ENCODE measurements around the gene ZRANB3.
"Not testable (repeated sequence)": the region's sequence is repeated elsewhere in the genome, so short reads cannot be mapped to it uniquely, and the experiment has no call there.

The ZRANB3 gene

GRCh38 chr2:135168204-135168856 is 362.7 kb downstream of the ZRANB3 start:
- DNase-seq, result no peak

- no peak for DNase-seq
Measured at GRCh38 chr2:135167273-135167672, 363.7 kb downstream of the ZRANB3 start.

- DNase-seq, result no peak
Measured at GRCh38 chr2:135164431-135164830, 366.6 kb downstream of the ZRANB3 start.

- no peak for DNase-seq
Measured at GRCh38 chr2:135163901-135164300, 367.1 kb downstream of the ZRANB3 start.

- no peak for DNase-seq
Measured at GRCh38 chr2:135163306-135163705, 367.7 kb downstream of the ZRANB3 start.

- no peak for DNase-seq
Measured at GRCh38 chr2:135162786-135163185, 368.2 kb downstream of the ZRANB3 start.

DNA sequence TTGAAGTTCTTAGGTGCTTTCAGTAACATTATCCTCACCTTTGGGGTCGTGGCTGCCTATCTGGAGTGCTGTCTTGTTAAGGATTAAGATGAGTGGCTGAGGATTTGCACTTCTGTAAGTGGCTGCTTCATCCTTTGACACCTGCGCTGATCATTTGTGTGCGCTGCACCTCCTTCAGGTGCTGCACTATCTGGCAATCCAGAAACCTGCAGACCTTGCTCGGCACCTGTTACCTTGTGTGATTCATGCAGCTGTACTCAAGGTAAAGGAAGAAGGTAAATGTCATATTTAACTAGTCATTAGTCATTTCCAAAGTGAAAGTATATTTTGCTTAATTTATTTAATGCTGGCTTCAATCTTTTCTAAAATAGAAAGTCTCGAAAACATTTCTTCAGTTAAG is 368.6 kb downstream of the ZRANB3 start:
- no peak for DNase-seq

DNA sequence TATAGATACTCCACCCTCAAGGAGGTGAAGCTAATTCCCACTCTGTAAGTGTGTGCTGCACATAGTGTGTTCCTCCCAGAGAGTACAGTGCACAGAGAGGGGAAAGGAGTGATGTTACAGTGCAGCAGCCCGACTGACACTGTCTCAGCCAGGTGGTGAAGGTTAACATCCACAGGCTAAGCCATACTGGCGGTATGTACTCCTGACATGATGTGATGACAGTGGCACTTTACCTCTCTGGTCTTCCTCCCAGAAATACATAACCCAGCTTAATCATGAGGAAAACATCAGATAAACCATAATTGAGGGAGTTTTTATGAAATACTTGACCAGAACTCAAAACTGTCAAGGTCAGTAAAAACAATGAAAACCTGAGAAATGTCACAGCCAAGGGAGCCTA is 371.8 kb downstream of the ZRANB3 start:
- no peak for DNase-seq

DNA sequence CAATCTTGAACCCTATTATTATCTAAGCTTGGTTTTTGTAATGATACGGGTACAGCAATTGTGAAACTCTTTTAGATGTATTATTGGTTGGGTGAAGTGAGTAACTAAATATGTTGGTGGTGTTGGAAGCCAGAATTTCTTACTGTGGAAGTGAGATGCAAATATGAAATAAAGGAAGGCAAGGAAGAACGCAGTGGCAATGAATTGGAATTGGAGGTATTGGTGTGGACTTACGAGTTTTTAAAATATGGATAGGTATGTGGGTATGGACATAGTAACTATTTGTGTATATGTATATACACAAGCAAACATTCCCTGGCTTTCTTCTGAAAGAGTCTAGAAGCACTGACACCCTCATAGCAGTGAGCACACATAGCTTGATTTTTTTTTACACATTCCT is 373.2 kb downstream of the ZRANB3 start:
- DNase-seq, result no peak

GRCh38 chr2:135154962-135155361 is 376.1 kb downstream of the ZRANB3 start:
- no peak for DNase-seq

- DNase-seq, result no peak
Measured at GRCh38 chr2:135152361-135152760, 378.7 kb downstream of the ZRANB3 start.

DNA sequence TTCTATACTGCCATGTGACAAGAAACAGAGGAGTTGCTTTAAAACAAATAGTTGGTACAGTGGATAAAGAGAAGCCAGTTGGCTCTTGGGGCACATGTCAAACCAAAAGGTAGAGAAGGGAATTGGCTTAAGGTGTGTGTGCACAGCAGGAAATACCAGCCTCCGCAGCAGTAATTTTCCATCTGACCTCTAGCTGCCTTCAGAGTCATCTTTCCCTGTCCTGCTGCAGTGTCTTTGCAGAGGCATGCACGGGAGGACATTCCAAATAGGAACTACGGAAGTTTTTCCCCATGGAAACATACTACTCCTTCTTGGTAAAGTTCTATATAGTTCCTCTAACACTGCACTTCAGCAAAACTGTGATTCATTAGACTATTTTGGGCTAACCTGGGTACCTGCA is 379.4 kb downstream of the ZRANB3 start:
- DNase-seq, result no peak

DNA sequence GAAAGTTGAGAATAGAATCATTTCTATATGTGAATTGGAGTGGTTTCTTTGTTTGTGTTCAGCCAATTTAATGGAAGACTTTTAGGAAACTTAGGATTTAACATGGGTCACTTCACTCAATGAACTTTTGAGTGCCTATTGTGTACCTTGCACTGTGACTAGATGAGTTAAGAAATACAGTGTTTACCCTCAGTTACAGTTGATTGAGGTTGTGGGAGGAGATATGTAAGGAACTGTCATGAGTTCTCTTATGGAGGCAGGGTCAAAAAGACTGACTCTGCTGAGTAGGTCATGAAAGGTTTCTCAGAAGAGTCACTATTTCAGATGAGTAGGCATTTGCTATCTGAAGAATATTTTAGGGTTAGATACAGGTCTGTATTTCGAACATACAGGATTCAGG is 380.3 kb downstream of the ZRANB3 start:
- DNase-seq, result no peak

- no peak for DNase-seq
Measured at GRCh38 chr2:135149251-135149650, 381.8 kb downstream of the ZRANB3 start.

GRCh38 chr2:135144343-135144742 is 386.7 kb downstream of the ZRANB3 start:
- no peak for DNase-seq

GRCh38 chr2:135142323-135142722 is 388.7 kb downstream of the ZRANB3 start:
- no peak for DNase-seq

DNA sequence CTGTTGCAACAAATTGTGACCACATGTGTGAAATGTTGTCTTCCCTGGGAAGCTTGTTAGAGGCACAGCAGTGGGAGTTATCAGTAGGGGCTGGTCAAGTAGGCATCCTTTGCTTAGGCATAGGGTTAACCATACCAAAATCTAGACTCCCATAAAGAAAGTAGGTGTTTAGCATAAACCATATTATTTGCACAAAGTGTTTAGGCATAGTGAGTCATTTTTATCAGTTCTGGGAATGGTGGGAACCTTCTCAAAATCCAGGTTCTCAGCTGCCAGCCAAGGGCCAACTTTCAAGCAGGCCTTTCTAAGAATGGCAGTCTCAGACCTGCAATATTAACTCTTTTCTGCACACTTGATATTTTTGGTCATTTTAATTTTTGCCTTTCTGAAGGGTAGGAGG is 390.4 kb downstream of the ZRANB3 start:
- DNase-seq, result no peak

- DNase-seq, result no peak
Measured at GRCh38 chr2:135132314-135132713, 398.7 kb downstream of the ZRANB3 start.

DNA sequence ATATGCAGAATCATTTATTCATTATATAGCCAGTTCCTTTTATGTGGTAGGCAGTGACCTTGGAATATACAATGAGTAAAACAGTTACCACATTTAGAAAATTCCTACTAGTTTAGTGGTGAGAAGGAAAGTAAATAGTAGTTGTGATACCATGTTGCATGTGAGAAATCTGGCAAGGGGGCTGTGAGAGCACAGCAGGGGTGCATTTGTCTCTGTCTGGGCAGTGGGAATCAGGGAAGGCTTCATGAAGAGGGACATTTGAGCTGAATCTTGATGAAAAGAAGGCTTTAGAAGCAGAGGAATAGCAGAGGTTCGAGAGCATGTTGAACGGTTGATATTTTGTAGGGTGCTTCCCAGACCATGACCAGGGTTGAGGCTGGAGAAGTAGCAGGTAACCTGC is 400.3 kb downstream of the ZRANB3 start:
- no peak for DNase-seq

GRCh38 chr2:135125940-135126339 is 405.1 kb downstream of the ZRANB3 start:
- DNase-seq, result no peak

DNA sequence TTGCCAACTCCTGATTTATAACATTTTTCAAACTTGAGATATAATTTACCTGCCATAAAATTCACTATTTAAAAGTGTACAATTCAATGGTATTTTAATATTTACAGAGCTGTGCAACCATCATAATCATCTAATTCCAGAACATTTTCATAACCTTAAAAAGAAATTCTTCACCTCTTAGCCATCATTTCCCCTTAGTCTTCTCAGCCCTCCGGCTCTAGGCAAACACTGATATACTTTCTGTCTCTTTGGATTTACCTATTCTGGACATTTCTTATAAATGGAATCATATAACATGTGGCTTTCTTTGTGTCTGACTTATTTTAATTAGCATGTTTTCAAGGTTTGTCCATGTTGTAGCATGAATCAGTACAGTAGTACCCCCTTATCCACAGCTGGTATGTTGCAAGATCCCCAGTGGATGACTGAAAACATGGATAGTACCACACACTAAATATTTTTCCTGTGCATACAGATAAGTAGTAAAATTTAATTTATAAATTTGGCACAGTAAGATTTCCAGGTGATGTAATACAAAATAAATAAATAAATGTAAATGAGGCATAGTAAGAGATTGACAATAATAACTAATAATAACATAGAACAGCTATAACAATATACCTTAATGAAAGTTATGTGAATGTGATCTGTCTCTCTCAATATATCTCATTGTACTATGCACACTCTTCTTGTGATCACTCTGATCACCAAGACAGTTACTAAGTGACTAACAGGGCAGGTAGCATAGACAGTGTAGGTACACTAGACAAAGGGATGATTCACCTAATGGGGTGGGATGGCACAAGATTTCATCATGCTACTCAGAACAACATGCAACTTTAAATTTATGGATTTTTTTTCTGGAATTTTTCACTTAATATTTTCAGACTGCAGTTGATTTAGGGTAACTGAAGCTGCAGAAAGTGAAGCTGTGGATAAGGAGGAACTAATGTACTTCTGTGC is 405.8 kb downstream of the ZRANB3 start:
- no peak for DNase-seq

DNA sequence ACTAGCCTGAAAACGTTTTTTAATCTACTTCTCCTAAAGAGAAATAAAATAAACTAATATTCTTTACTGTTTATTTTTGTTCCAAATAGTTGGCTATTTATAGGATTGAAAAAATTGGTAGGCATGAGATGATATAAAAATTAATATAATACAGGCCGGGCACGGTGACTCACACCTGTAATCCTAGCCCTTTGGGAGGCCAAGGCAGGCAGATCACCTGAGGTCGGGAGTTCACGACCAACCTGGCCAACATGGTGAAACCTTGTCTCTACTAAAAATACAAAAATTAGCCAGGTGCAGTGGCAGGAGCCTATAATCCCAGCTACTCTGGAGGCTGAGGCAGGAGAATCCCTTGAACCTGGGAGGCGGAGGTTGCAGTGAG is 409.4 kb downstream of the ZRANB3 start:
- DNase-seq, result not testable (repeated sequence)

DNA sequence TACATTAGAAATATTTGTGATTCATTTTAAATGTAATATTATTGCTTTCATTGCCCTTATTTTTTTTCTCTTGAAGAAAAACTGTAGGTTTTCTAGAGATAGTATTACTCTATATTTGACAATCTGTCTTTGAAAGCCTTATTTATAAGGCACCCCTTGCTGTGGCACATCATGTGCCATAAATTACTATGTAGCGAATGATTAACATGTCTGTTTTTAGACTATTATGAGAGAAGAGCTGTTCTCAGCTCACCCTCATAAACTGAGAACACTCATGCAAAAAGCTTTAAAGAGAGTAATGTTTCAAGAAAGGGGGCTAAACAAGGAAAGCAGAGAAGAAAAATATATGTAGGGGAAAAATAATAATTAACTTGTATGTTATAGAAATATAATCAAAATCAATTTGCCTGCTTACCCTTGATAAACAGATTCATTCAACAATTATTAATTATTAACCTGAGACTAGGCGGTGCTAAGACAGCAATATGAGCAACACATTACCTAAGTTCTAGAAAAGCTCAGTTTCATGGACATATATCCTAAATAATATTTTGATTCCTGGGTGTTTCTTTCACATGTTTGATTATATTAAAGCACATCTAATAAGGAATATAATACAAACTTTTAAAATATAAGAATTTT is 409.9 kb downstream of the ZRANB3 start:
- DNase-seq, result no peak

GRCh38 chr2:135119582-135119981 is 411.4 kb downstream of the ZRANB3 start:
- no peak for DNase-seq
